Kidney tubule cell (primary cell): Measurements from ENCODE around the gene GPHB5.
A peak's percentile ranks its signal among the peaks of the same experiment; 100 is the strongest.
"Not testable (repeated sequence)": the region's sequence is repeated elsewhere in the genome, so short reads cannot be mapped to it uniquely, and the experiment has no call there.

ENCODE experiments used
- DNase-seq: peaks from one replicate; pipeline ENCODE4 v3.0.0-alpha.2; 2018; ENCODE audit warnings: low spot score

Gene GPHB5, protein sequence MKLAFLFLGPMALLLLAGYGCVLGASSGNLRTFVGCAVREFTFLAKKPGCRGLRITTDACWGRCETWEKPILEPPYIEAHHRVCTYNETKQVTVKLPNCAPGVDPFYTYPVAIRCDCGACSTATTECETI

DNA sequence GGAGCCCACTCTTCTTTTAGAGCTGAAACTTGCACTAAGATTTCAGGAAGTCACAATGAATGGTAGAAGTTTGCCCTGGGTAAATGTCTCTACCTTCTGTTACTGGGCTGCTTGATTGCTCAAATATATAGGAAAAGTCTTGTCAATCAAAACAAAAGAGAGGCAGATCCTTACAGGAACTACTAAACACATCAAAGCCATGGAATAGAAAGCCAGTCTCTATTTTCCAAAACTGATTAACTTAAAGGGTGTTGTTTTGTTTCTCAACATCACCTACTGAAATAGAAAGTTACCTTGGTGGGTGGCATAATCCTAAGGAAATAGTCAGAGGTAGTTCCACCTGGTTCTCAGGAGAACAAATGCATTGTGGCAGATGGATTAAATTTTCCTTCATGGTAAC, at the start of gene GPHB5:
GPHB5 (minus strand) TSS at position 101 of the 400 bp plus-strand sequence. CDS start 1,086 bp downstream, outside the sequence.
- DNase-seq, result no peak

DNA sequence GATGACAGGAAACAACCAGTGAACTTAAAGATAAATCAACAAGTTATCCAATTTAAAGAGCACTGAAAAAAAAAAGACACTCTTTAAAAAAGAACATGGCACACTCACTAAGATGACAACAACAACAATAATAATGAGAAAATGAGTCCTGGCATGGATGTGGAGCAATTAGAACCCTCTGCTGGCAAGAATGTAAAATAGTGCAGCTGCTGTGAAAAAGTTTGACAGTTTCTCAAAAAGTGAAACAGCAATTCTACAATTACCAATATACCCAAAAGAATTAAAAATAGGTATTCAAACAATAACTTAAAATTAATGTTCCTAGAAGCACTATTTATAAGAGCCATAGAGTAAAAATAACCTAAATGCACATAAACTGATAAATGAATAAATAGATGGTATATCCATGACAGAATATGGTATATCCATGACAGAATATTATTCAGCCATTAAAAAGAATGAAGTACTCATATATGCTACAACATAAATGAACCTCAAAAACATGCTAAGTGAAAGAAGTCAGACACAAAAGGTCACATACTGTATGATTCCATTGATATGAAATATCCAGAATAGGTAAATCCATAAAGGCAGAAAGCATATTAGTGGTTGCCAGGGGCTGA, 49.1 kb upstream of the GPHB5 start:
- no peak for DNase-seq

DNA sequence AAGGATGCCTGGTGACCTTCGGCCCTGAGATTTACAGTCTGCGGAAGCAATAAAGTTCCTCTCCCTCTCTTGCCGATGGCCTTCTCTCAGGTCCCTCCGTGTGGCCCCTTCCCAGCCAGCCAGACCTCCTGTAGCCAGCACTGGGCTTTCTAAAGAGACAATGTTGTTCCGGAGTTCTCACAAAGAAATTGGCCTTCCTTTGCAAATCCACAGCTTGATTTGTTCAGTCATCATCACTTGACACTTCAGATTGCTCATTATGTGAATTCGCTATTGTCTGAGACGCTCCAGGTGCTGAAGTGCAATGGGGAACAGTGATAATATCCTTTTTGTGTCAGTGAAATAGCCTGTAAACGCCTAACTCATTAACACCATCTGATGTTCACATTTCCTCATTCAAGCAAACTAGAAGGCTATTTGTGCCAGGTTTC, 43.7 kb upstream of the GPHB5 start:
- DNase-seq, result no peak

DNA sequence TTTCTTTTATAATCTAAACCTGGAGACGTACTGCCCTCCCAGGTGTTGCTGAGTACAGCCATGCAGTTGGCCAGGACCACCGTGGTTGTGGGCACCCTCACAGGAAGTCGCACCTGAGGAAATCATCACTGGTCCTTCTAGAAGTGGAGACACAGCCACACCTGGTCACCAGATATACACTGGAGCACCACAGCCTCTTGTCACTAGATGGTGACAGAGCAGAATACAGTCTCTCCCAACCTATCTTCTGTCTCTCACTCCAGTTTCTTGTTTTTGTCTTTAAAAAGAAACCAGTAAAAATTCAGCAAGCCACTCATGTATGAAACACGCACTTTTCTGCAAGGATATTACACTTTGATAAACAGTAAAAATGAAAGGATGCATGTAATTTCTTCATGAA, 43.1 kb upstream of the GPHB5 start:
- no peak for DNase-seq

DNA sequence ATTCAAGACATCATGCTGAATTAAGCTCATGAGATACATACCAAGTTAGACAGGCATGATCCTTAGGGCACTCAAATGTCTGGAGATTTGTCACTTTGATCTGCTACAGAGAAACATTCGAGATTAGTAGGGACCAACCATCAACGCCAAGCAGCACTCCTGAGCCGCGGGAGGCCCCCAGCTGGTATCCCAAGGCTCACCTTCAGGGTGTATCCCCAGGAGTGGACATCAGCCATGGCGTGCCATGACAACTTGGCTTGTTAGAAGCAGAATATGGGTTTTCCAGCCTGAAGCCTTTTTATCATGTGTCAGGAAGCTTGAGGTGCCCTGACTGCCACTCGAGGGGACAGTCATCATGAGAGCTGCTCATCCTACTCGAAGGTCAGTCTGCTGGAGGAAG, 39.1 kb upstream of the GPHB5 start:
- DNase-seq, result no peak

DNA sequence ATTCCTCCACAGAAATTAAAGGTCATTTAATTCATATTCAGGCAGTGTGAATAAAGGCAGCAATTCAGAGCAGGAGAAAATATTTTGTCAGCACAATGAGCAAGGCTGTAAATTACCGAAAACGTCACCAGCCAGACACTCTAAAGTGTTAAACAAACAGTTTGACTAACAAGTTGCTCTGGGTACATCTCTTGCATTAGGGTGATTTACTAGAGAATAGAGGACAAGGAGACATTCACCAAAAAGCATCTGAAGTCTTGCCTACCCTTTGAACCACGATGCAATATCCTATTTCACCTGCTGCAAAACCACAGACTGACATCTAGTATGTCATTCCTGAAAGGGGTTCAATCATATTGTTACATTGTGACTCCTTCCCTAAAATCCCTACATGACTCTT, 27.1 kb upstream of the GPHB5 start:
- no peak for DNase-seq

DNA sequence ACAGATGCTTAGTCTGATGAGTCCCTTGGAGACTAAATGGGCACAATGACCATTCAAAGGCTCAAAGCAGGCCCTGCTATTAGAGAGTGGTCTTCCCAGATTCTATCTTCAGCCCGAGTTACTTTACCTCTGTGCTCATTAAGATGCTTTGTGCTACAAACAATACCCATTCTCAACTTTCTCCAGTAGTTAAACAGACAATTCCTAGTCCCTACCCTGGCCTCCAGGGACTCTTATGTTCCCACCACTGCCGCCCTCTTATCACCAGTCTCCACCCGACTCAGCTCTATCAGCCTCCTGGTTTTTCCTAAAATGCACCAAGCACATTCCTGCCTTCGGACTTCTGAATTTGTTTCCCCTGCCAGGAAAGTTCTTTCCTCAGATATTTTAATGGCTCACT, 25.6 kb upstream of the GPHB5 start:
- no peak for DNase-seq

DNA sequence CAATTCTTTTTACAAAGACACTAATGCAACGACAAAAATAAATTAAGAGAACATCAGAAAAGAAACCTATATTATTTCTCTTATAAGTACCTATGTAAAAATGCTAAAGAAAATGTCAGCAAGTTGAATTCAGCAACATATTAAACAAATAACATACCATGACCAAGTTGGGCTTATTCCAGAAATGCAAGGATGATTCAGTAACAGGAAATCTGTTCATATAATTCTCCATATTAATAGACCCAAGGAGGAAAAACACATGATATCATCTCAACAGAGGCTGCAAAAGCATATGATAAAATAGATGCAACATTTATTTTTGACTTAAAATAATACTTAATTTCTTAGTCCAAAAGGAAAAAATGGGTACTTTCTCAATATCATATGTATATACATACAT, 25.1 kb upstream of the GPHB5 start:
- no peak for DNase-seq

DNA sequence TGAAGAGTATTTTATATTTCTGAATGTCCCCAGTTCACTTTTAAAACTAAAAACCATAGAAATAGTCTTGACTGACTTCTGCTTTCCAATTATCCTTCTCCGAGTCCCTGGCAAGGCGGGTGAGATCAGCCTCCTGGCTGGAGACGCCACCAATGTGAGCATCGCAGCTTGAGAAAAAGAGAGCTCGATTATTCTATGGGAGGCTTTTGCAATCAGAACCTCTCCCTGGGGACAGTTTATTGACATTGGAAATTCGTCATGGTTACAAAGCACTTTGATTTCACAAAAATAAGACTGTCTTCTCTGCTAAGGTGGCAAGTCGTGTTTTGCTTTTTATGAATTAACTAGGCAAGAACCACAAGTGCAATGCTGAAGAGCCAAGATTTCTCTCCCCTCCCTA, 23.6 kb upstream of the GPHB5 start:
- no peak for DNase-seq

DNA sequence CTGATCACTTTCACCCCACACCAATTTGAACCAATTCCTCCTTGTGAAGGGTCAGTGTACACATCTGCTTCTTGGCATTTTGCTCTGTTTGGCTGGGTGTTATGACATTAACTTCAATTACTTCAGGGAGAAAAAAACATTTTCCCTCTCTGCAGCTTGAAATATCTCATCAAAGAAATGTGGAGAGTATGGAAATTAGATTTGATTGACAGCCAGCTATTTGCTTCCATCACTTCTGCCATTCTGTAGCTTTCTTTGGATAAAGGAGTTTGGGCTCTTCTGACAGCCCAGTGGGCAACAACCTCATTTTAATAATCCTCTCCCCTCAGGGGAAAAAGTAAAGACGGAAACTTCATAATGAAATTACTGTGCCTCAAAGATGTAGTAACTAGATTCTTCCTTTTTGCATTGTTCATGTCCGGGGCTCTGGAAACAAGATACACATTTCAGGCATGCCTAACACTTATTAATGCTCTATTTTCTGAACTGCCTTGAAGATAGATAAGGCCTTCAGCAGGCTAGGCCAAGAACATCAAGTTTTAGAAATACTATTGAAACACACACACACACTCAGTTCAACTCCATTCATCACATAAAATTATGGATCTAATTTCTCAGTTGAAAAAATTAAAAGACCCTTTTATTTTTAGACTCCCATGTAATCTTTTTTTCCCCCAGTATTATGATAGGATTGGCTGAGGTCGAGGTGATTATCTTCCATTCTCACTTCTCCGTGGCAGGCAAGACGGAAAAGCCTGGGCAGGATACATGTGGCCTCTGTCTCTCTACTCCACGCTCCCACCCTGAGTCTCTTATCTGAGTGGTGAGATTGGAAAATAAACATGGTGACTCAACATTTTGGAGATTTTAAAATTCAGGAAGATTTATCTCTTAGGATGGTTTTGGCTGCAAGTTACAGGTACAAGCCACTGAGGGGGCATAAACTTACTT, 10.3 kb upstream of the GPHB5 start:
- DNase-seq, result no peak

DNA sequence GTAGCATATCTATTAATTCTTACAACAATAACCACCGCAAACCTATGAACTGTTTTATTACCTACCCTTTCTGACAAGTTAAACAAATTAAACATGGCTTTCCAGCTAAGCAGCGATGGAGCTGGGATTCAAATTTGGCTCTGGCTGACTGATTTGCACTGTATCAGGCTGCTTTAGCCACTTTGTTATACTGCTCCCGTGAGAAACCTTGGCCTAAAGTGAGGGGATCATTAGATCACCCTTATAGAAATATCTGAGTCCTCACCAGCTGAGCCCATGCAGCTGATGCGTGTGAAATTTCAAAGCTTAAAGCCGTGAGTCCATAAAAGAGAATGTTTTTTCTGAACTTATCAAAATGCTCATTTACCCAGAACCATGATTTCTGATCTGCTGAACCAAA, 8.1 kb upstream of the GPHB5 start:
- DNase-seq, result no peak

DNA sequence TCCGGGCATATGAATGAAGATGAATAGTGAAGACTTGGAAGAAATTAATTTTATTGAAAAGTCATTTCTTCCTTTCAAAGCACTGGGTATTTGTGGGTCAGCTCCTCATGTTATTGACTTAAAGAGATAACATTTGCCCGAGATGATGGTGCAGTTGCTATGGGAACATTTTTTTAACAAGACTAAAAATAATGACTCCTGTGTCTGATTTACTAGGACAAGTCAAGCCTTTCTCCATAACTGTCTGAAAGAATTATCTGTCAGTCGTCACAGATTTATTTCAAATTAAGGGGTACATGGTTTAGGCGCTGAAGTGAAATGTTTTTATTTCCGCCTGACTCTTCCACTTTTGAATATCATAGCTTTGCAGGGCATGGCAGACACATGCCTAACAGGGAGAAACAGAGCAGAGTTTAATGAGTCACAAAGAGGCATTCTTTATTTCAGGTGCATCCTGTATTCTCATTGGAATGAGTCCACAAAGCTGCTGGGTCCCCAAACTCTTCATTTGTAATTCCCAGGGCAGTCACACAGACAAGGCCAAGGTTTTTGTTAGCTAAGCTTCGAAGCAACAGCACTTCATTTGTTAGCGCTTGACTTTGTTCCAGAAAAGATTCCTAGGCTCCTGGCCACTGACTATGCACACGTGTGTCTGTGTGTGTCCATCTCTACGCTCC, 4.3 kb upstream of the GPHB5 start:
- DNase-seq, result peak; percentile 2

DNA sequence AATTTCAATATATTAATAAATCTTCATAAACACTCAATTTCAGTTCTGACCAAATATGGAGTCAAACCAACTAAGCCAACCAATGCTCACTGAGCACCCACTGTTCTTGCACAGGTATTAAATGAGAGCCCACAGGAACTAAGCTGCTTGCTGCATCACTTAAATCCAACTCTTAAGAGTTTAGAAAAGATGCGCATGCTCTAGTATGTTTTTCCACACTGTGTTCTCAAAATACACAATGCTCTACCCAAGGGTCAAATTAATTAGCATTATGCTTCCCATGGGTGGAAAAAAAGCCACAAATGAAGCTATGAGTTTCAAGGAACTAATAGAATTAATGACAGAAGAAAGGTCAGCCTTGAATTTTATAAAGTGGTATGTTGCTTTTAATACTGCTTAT, 3.7 kb upstream of the GPHB5 start:
- DNase-seq, result no peak

DNA sequence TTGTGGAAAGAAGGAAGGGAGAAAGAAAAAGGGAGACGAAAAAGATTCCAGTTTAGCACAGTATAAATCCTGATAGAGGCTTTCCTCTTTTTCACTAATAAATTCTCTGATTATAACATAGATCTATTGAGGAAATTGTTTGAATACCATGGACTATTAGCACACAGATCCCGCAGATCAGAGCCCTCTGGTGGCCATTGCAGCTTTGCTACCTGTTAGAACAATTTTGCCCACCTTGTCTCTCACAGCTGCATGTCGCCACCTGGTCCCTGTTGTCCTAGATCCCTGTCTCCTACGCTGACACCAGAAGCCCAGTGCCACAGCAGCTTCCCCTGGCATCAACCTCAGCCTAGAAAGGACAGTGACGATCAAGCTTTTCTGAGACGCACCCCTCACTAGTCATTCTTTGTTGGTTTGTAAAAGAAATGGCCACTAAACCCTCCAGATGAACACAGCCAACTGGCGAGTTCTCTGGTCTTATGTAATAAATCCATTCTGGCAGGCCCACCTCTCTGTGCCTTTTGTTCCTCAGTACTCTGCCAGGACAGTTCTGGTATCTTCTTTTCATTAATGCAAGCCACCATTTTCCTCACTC, 9.9 kb downstream of the GPHB5 start:
- DNase-seq, result peak; percentile 31

DNA sequence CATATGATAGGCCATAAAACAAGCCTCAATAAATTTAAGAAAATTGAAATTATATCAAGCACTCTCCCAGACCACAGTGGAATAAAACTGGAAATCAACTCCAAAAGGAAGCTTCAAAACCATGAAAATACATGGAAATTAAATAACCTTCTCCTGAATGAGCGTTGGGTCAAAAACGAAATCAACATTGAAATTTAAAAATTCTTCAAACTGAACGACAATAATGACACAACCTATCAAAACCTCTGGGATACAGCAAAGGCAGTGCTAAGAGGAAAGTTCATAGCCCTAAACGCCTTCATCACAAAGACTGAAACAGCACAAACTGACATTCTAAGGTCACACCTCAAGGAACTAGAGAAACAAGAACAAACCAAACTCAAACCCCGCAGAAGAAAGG, 14.3 kb downstream of the GPHB5 start:
- DNase-seq, result not testable (repeated sequence)

DNA sequence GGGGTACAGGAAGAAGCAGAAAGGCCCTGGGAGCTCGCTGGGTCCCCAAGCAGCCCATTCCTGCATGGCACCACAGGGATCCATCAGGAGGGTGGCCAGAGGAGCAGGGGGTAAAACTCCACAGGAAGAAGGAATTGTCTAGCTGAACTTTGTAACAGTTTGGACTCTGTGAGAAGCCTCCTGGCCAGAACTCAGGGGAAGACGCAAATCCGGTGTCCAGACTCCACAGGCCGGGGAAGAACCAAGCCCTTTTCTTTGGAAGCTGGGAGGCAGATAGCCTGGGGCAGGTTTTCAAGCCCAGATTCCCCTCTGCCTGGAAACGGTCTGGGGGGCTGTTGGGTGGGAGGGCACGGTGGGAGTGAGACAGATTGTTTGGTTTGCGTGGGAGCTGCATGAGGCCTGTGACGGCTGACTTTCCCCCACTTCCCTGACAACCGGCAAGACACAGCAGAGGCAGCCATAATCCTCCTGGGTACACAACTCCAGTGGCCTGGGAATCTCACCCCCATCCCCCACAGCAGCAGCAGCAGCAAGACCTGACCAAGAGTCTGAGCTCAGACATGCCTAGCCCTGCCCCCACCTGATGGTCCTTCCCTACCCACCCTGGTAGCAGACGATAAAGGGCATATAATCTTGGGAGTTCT, 16.7 kb downstream of the GPHB5 start:
- DNase-seq, result no peak

DNA sequence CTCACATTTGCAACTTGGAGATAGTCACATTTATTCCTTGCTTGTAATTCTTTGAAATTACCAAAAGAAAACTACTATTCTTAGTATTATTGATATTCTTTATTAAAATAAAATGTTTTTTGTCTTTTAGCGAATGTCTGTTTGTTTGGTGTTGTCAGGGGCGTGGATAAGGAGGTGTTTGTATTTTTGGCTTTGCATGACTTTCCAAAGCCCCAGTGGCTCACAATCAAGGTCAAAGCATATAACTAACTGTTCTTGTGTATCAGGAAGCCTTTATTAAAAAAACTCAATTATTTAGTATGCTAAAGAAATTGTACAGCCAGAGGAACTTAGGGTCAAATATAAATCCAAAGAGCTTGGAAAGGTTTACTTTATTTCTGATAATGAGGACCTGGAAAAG, 17.9 kb downstream of the GPHB5 start:
- DNase-seq, result no peak

DNA sequence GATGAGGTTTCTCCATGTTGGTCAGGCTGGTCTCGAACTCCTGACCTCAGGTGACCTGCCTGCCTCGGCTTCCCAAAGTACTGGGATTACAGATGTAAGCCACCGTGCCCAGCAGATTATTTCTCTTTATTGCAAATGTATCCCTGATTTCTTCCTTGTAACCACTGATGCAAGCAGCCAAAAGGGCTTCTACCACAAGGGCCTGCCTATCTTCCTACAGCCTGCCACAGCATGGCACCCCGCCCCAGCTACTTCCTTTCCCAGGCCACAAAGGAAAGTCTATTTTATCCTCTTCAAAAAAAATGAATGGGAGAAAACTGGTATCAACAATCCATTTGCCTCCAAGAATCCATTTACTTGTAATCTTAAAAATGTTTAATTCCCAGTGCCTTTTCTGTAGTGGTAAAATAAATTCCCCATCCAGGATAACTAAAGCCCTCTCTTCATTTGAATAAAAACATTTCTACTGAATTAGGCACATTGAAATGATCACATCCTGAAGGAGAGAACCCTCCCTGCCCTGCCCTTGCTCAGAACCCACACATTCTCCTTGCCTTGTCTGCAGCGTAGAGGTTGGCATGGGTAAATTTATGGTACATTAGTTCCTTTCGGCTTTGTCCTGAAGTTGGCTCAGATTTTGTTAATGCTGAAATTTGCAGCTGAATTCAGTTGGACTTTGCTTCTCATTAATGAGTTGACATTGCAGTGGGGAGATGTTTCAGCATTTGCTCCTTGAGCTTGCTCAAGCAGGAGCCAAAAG, 19.2 kb downstream of the GPHB5 start:
- no peak for DNase-seq

DNA sequence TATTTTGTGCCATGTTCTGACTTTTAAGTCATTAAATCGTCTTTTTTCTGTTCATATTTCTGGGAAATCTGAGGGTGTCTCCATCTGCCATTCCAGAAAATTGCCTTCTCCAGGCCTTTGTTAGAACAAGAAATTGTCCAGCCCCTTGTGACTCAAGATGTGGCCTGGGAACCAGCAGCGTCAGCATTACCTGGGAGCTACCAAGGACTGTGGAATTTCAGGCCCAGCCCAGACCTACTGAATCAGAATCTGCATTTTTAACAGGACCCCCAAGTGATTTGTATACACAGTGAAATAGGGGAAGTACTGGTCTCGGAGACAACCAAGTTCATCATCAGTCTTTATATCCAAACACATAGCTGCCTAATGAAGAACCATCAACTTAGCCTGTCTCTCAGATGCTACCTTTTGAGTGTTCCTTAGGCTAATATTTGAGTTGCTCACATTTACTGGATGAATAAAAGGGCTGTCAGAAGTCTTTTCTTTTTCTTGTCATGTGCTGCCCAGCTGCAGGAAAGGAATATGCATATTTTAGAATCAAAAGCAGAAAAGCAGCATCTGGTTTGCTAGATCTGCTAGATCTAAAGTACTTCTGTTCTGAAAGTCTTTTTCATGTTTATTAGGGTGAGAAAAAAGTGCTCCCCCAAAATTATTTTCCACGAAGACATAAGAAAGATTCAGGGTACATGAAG, 21.2 kb downstream of the GPHB5 start:
- DNase-seq, result no peak

DNA sequence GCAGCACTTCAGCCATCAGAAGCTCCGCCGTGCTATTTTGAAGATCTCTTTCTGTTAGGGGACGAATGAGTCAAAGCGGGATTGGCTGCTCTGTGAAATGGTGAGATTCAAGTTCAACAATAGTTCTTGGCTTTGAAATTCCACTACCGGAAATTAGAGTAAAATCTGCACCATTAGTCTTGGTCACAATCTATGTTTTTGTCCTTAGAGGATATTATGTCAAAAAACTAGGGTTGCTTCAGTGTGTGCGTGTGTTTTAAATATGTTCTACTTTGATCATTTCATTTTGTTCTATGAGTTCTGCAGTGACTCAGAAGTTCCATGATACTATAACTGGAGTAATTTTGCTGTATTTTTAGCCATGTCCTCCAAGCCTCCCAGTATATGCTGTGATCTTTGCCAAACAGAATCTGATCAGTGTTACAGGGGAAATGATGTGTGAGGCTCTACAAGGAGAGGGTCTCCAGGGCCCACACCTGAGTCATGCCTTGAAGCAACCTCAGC, 22.6 kb downstream of the GPHB5 start:
- DNase-seq, result no peak
